Activated B cell treated with CpG ODN at 0.5 μM for 24 hours (primary cell): ENCODE data around the gene FAM110C. TPM values are rescaled to one million over a fixed set of nuclear protein-coding genes. Genes with fewer than 3 reads are reported as not detected.

Experiments
- ATAC-seq: fragments of 200-7000 bp; cut with Tn5 transposase; one replicate; pipeline ENCODE4 v1.10.0; 2021; ENCODE audit warnings: low read depth, mild to moderate bottlenecking, moderate library complexity
- CTCF ChIA-PET: fragments of 350-600 bp; sonication (Branson Sonifier 250); formaldehyde crosslinking; loops from one replicate; lab custom pipeline; 2021; ENCODE audit warnings: antibody characterized with exemption; lab: Charles Lee
- POLR2A ChIA-PET: fragments of 350-600 bp; sonication (Branson Sonifier 250); formaldehyde crosslinking; loops from one replicate; lab custom pipeline; 2021; ENCODE audit warnings: antibody characterized with exemption; lab: Charles Lee
- DNase-seq: peaks from one replicate; pipeline ENCODE4 v3.0.0; 2022
- H3K27ac Mint-ChIP-seq: one replicate; pipeline ENCODE4 v1.8.0; 2020; ENCODE audit warnings: mixed read lengths
- H3K27me3 Mint-ChIP-seq: one replicate; pipeline ENCODE4 v1.8.0; 2021; ENCODE audit warnings: mixed read lengths
- H3K36me3 Mint-ChIP-seq: one replicate; pipeline ENCODE4 v1.8.0; 2021; ENCODE audit warnings: low read depth, mixed read lengths
- H3K4me1 Mint-ChIP-seq: one replicate; pipeline ENCODE4 v1.8.0; 2021; ENCODE audit warnings: mixed read lengths
- H3K4me3 Mint-ChIP-seq: one replicate; pipeline ENCODE4 v1.8.0; 2020; ENCODE audit warnings: mild to moderate bottlenecking, mixed read lengths
- H3K9me3 Mint-ChIP-seq: one replicate; pipeline ENCODE4 v1.8.0; 2020; ENCODE audit warnings: mixed read lengths
- intact Hi-C: fragments of 100-400 bp; cut with micrococcal nuclease; formaldehyde crosslinking; loops from one replicate; pipeline ENCODE4 v1.15.1; 2024
- total RNA-seq: library from RNA; stranded (reverse); gene quantifications from 2 replicates; pipeline ENCODE4 v1.2.3, GENCODE V29; 2022
- TF ChIP-seq, protein P1 (sequence below): fragments of 200-600 bp; IDR thresholded peaks from one replicate; pipeline ENCODE4 v1.8.0; 2022; ENCODE audit warnings: antibody characterized with exemption, mild to moderate bottlenecking

Gene FAM110C
- total RNA-seq, 1 donor from 2014 or later = 0.18 TPM

DNA sequence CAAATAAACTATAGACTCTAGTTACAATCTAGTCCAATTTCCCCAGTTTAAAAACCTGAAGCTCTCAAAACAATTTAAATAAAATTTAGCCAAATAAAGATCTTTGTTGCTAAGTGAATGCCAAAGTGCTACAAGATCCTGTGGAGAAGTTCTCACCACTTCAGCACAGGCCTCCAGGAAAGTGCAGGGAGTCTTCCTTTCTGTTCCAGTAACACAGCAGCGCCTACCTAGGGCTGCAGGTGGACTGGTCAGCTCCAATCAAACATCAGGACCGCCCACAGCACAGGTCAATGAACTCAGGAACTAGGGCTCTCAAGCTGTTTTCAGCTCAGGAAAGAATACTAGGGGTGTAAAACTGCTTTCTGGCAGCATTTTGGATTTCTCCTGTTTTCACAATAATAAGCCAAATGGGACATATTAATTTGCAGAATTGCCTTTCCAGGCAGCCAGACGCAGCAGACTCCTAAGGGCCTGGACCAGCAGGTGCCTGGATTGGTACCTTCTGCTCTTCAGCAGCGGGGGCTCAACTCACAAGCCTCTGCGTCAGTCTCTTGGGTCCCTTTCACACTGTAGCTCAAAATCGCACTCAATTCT, 1.5 kb downstream of the FAM110C start:
- intact Hi-C loops = no loop called here
- H3K27me3 Mint-ChIP-seq = peaks cover 56% of the 10 kb centered on the region
- no peak overlapping the region for H3K27ac Mint-ChIP-seq
- ChIA-PET CTCF (no interaction called here), POLR2A (no interaction called here)
- H3K9me3 Mint-ChIP-seq = no peaks in the 10 kb centered on the region
- ATAC-seq (no peak), DNase-seq (no peak)
- no peak overlapping the region for H3K4me3 Mint-ChIP-seq
- no peaks in the 10 kb centered on the region for H3K36me3 Mint-ChIP-seq
- H3K4me1 Mint-ChIP-seq = peaks cover 11% of the 10 kb centered on the region
- TF ChIP-seq, protein P1, sequence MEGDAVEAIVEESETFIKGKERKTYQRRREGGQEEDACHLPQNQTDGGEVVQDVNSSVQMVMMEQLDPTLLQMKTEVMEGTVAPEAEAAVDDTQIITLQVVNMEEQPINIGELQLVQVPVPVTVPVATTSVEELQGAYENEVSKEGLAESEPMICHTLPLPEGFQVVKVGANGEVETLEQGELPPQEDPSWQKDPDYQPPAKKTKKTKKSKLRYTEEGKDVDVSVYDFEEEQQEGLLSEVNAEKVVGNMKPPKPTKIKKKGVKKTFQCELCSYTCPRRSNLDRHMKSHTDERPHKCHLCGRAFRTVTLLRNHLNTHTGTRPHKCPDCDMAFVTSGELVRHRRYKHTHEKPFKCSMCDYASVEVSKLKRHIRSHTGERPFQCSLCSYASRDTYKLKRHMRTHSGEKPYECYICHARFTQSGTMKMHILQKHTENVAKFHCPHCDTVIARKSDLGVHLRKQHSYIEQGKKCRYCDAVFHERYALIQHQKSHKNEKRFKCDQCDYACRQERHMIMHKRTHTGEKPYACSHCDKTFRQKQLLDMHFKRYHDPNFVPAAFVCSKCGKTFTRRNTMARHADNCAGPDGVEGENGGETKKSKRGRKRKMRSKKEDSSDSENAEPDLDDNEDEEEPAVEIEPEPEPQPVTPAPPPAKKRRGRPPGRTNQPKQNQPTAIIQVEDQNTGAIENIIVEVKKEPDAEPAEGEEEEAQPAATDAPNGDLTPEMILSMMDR = no peak

DNA sequence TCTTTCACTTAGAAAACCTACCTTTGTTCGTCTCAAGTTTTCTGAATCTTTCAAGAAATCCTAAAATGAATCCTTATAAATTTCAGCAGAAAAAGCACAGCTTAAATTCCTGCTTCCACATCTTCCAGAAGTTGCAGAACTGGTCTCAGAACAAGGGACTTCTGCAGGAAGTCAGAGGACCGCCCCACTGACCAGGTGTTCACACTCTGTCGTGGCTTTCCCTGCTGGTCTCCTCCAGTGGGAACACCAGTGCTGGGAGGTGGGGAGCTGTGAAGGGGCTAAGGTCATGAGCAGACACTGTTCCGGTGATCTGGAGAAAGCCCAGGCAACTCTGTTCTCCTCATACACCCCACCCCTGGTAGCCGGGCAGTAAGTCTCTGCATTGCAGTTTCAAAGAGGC, 3.5 kb downstream of the FAM110C start:
- TF ChIP-seq, protein P1 = no peak
- ChIA-PET CTCF (no interaction called here), POLR2A (no interaction called here)
- intact Hi-C loops = no loop called here
- Mint-ChIP-seq H3K4me3 (no peak overlapping the region), H3K27me3 (peaks cover 44% of the 10 kb centered on the region), H3K27ac (no peak overlapping the region), H3K9me3 (no peaks in the 10 kb centered on the region), H3K4me1 (peaks cover 11% of the 10 kb centered on the region), H3K36me3 (no peaks in the 10 kb centered on the region)
- no peak for ATAC-seq
- no peak for DNase-seq

DNA sequence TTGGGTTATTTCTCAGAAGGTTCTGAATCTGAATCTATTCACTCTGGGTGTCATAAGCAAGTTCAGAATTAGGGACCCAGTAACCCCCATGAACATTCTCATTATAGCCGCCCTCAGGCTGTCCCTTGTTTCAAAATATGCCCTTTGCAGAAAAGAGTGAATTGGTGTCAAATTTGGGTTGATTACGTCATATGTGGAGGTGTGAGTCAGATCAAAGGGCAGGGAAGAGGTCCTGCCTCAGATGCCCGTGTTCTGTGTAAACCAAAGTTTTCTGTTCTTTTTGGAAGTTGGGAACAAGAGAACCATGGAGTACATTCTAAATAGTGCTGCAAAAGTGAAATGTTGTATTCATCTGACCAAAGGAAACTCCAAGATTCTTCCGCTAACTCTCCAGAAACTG, 5.8 kb downstream of the FAM110C start:
- Mint-ChIP-seq H3K27ac (no peak overlapping the region), H3K4me1 (peaks cover 6% of the 10 kb centered on the region), H3K27me3 (peaks cover 32% of the 10 kb centered on the region), H3K9me3 (no peaks in the 10 kb centered on the region), H3K36me3 (no peaks in the 10 kb centered on the region), H3K4me3 (no peak overlapping the region)
- no peak for ATAC-seq
- CTCF ChIA-PET = no interaction called here
- TF ChIP-seq, protein P1 = no peak
- intact Hi-C loops = no loop called here
- POLR2A ChIA-PET = no interaction called here
- no peak for DNase-seq

DNA sequence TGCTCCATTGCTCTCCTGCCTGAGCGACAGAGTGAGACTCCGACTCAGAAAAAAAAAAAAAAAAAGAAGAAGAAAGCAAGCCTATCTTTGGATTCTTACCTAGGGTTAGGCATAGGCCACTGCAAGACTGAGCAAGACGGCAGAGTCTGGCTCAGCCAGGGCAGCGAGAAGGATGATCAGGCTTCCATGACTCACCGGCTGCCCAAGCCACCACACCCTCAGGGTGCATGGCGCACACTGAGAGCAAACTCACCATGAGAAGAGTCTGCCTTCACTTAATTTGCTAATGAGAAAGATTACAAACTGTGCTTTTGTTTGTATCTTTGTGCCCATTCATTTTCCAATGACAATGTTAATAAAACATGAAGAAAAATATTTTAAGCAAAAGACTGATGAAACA, 8.2 kb downstream of the FAM110C start:
- no peak for DNase-seq
- no peak for ATAC-seq
- Mint-ChIP-seq H3K9me3 (no peaks in the 10 kb centered on the region), H3K27me3 (peaks cover 10% of the 10 kb centered on the region), H3K4me3 (no peak overlapping the region), H3K36me3 (no peaks in the 10 kb centered on the region), H3K27ac (no peak overlapping the region), H3K4me1 (no peaks in the 10 kb centered on the region)
- intact Hi-C loops = no loop called here
- POLR2A ChIA-PET = no interaction called here
- CTCF ChIA-PET = no interaction called here
- TF ChIP-seq, protein P1 = no peak

DNA sequence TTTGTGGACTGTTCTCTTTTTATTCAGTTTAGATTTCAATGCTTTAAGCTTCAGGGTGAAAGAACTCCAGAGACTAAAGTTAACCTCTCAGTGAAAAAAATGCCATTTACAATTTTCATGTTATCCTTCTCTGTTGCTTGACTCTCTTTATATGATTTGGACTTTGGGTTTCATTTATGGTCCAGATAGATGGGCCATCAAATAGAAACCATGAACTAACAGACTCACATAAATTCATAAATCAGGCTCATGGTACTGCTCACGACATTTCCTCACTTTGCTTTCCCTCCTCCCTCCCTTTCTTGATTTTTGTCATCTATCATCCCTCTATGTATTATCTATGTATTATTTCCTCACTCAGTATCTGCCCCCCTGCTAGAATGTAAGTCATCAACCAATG, 10.0 kb downstream of the FAM110C start:
- Mint-ChIP-seq H3K4me3 (no peak overlapping the region), H3K27ac (no peak overlapping the region), H3K9me3 (no peaks in the 10 kb centered on the region), H3K36me3 (no peaks in the 10 kb centered on the region), H3K4me1 (no peaks in the 10 kb centered on the region), H3K27me3 (peaks cover 4% of the 10 kb centered on the region)
- no peak for ATAC-seq
- intact Hi-C loops = no loop called here
- ChIA-PET CTCF (no interaction called here), POLR2A (no interaction called here)
- no peak for DNase-seq
- TF ChIP-seq, protein P1 = no peak
